GM19463 (cell line): Measurements from ENCODE around the gene PLA2G10.
"Not testable (repeated sequence)": the region's sequence is repeated elsewhere in the genome, so short reads cannot be mapped to it uniquely, and the experiment has no call there.

Source experiments
- ATAC-seq: cut with Tn5 transposase; IDR thresholded peaks from one replicate; pipeline ENCODE4 v1.9.1; 2021; ENCODE audit warnings: mild to moderate bottlenecking, moderate library complexity; ENCODE audit not compliant: unreplicated experiment

Gene PLA2G10, protein sequence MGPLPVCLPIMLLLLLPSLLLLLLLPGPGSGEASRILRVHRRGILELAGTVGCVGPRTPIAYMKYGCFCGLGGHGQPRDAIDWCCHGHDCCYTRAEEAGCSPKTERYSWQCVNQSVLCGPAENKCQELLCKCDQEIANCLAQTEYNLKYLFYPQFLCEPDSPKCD

DNA sequence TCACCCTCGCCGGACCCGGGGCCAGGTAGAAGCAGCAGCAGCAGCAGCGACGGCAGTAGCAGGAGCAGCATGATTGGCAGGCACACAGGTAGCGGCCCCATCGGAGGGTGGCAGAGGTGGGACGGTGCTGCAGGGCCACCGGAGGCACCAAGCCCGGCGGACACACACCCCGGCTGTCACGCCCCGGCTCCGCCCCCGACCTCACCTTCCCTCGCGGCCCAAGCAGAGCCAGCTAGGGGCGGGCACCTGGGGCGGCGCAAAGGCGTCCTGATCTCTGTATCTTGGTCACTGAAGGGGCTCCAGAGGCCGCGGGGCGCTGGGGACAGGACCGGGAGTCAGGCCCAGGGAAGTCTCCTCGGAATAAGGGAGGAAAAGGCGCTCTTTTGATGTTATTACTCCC is at the start of gene PLA2G10:
PLA2G10 (minus strand) TSS at position 180 of the 400 bp plus-strand sequence; CDS start at position 101, 79 bp downstream.
- not testable (repeated sequence) for ATAC-seq

DNA sequence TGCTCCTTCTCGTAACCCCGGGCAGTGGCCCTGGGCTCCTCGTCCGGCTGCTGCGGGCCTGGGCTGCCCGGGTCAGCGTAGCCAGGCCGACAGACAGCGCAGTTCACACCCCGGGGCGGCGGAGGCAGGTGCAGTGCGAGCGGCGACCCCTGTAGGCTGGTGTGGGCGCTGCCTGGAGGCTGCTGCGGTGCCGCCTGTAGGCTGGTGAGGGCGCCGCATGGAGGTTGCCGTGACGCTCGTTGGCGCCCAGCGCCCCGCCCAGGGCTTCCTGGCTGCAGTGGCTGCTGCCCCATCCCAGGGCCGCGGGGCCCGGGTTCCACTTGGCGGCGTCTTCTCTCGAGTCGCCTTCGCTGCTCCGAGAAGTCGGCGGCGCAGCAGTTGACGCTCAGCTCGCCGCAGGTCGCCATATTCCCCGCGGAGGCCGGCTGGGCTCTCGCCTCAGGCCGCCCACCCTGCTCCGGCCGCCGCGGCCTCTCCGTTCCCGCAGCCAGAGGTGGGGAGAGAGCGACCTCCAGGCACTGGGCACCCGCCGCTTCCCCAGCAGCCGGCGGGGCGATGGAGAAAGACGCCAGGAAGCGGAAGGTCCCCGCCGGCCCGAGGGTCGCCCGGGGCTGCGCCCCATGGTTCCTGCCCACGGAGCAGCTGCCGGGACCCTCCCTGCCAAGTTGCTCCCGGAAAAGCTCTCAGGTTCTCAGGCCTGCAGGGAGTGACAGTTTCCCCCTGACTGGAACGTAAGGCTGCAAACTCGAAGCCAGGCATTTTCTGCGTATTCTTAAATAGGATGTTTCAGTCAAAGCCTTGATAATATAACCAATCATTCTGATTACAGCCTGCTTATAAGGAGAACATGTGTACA is 48.4 kb upstream of the PLA2G10 start, which contains the start of gene NPIPA2:
NPIPA2 (plus strand) TSS at position 261 of the 856 bp plus-strand sequence. CDS start 5,533 bp downstream, outside the sequence.
- peak; percentile 99 for ATAC-seq

DNA sequence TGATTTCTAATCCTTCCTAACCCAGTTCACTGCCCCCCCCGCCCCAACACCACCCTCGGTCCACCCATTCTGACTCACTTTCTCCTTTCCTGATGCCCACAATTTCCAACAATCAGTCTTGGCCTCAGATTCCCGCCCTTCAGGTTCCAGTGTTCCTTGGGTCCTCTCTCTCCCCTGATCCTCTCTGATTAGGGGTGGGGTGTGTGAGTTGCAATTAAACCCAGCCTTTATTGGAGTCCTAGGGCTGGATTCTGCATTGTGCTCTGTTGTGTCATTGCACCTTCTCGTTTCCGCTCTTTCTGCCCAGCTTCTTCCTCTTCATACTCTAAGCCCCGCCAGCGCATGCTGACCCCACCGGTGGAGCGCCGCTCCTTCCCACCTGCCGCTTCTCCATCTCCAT is 47.7 kb upstream of the PLA2G10 start:
- not testable (repeated sequence) for ATAC-seq

DNA sequence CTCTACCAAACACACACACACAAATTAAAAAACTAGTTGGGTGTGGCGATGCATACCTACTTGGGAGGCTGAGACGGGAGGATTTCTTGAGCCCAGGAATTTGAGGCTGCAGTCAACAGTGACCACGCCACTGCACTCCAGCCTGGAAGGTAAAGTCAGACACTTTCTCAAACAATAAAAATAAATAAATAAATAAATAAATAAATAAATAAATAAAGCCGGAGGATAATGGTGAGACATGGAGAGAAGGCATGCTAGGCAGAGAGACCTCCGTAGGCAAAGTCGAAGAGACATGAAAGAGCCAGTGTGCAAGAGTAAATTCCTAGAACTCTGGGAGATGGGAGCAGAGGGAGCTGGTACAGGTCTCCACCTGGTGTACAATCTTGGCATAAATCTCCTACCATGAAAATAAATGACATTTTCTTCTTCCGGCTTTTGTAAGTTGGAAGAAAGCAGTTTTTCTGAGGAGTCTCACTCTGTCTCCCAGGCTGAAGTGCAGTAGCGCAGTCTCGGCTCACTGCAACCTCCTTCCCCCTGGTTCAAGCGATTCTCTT is 46.8 kb upstream of the PLA2G10 start:
- not testable (repeated sequence) for ATAC-seq

DNA sequence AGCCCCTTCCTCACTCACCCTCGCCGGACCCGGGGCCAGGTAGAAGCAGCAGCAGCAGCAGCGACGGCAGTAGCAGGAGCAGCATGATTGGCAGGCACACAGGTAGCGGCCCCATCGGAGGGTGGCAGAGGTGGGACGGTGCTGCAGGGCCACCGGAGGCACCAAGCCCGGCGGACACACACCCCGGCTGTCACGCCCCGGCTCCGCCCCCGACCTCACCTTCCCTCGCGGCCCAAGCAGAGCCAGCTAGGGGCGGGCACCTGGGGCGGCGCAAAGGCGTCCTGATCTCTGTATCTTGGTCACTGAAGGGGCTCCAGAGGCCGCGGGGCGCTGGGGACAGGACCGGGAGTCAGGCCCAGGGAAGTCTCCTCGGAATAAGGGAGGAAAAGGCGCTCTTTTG is 39.1 kb upstream of the PLA2G10 start:
- not testable (repeated sequence) for ATAC-seq

DNA sequence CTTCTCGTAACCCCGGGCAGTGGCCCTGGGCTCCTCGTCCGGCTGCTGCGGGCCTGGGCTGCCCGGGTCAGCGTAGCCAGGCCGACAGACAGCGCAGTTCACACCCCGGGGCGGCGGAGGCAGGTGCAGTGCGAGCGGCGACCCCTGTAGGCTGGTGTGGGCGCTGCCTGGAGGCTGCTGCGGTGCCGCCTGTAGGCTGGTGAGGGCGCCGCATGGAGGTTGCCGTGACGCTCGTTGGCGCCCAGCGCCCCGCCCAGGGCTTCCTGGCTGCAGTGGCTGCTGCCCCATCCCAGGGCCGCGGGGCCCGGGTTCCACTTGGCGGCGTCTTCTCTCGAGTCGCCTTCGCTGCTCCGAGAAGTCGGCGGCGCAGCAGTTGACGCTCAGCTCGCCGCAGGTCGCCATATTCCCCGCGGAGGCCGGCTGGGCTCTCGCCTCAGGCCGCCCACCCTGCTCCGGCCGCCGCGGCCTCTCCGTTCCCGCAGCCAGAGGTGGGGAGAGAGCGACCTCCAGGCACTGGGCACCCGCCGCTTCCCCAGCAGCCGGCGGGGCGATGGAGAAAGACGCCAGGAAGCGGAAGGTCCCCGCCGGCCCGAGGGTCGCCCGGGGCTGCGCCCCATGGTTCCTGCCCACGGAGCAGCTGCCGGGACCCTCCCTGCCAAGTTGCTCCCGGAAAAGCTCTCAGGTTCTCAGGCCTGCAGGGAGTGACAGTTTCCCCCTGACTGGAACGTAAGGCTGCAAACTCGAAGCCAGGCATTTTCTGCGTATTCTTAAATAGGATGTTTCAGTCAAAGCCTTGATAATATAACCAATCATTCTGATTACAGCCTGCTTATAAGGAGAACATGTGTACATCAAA is 9.3 kb upstream of the PLA2G10 start, which contains the start of gene NPIPA3:
NPIPA3 (plus strand) TSS at position 256 of the 856 bp plus-strand sequence. CDS start 5,533 bp downstream, outside the sequence.
- peak; percentile 100 for ATAC-seq

DNA sequence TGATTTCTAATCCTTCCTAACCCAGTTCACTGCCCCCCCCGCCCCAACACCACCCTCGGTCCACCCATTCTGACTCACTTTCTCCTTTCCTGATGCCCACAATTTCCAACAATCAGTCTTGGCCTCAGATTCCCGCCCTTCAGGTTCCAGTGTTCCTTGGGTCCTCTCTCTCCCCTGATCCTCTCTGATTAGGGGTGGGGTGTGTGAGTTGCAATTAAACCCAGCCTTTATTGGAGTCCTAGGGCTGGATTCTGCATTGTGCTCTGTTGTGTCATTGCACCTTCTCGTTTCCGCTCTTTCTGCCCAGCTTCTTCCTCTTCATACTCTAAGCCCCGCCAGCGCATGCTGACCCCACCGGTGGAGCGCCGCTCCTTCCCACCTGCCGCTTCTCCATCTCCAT is 8.6 kb upstream of the PLA2G10 start:
- not testable (repeated sequence) for ATAC-seq

DNA sequence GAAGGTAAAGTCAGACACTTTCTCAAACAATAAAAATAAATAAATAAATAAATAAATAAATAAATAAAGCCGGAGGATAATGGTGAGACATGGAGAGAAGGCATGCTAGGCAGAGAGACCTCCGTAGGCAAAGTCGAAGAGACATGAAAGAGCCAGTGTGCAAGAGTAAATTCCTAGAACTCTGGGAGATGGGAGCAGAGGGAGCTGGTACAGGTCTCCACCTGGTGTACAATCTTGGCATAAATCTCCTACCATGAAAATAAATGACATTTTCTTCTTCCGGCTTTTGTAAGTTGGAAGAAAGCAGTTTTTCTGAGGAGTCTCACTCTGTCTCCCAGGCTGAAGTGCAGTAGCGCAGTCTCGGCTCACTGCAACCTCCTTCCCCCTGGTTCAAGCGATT is 7.8 kb upstream of the PLA2G10 start:
- not testable (repeated sequence) for ATAC-seq

DNA sequence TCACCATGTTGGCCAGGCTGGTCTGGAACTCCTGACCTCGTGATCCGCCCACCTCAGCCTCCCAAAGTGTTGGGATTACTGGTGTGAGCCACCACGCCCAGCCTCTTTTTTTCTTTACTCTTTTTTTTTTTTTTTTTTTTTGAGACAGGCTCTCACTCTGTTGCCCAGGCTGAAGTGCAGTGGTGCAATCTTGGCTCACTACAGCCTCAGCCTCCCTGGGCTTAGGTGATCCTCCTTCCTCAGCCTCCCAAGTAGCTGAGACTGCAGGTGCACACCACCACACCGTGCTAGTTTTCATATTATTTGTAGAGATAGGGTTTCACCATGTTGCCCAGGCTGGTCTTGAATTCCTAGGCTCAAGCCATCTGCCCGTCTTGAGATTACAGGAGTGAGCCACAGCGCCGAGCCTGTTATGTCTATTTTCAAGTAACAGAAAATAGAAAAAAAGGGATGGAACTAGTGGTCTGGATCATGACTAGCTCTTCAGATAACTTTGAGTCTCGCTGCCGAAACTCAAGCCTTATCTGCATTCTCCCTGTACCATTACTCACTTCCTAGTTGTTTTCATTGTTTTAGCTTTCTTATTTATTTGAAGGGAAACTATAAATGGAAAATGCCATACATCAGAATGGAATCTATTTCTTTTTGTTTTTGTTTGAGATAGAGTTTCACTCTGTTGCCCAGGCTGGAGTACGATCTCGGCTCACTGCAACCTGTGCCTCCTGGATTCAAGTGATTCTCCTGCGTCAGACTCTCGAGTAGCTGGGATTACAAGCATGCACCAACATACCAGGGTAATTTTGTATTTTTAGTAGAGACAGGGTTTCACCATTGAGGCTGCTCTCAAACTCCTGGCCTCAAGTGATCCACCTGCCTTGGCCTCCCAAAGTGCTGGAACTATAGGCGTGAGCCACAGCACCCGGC is 8.0 kb downstream of the PLA2G10 start:
- not testable (repeated sequence) for ATAC-seq

DNA sequence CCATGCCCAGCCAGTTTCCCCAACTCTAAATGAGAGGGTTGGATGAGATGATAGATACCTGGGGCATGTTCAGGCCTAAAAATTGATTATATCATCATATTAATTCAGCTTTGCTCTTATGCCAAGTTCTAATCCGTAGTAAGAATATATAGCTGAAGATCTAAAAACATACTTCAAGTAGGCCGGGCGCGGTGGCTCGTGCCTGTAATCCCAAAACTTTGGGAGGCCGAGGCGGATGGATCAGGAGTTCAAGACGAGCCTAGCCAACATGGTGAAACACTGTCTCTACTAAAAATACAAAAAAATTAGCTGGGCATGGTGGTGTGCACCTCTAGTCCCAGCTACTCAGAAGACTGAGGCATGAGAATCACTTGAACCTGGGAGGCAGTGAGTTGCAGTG is 12.0 kb downstream of the PLA2G10 start:
- ATAC-seq: no peak

DNA sequence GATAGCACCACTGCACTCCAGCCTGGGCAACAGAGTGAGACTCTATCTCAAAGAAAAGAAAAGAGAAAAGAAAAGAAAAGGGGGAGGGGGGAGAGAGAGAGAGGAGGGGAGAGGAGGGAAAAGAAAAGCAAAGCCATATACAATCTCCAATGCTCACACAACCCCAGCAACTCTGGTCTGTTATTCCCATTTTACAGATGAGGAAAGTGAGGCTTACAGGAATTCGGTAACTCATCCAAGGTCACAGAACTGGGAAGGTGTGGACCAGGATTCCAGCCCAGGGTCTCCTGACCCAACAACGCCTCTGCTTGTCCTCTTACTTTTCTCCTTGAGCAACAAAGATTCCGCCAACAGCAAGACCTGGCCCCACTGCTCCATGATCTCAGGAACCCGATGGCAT is 13.0 kb downstream of the PLA2G10 start:
- no peak for ATAC-seq

DNA sequence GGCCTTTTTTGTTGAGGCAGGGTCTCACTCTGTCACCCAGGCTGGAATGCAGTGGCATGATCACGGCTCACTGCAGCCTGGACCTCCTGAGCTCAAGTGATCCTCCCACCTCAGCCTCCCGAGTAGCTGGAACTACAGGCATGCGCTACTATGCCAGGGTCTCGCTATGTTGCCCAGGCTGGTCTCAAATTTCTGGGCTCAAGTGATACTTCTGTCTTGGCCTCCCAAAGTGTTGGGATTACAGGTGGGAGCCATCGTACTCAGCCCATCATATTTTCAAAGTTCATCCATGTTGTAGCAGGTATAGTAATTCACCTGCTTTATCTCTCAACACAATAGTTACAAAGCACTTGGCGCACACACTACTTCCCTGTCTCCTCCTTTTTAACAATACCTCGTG is 13.7 kb downstream of the PLA2G10 start:
- not testable (repeated sequence) for ATAC-seq

DNA sequence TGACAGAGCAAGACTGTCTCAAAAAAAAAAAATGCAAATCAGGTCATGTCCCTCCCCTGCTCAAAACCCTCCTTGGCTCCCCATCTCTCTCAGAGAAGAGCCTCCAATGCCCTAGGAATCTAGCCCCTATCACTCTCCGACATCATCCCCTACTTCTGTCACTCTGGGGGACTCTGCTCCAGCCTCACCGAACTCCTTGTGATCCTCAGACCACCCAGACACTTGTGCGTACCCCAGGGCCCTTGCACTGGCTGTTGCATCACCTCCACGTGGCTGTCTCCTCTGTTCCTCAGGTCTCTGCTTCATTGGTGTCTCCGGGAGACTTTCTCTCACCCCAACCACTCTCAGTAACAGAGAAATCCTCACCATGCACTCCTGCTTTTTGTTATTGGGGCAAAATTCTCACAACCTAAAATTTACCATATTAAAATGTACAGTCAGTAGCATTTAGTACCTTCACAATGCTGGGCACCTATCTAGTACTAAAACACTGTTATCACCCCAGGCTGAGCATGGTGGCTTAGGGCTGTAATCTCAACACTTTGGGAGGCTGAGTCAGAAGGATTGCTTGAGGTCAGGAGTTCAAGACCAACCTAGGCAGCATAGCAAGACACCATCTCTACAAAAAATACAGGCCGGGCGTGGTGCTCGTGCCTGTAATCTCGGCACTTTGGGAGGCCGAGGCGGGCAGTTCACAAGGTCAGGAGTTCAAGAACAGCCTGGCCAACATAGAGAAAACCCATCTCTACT is 15.2 kb downstream of the PLA2G10 start:
- no peak for ATAC-seq

DNA sequence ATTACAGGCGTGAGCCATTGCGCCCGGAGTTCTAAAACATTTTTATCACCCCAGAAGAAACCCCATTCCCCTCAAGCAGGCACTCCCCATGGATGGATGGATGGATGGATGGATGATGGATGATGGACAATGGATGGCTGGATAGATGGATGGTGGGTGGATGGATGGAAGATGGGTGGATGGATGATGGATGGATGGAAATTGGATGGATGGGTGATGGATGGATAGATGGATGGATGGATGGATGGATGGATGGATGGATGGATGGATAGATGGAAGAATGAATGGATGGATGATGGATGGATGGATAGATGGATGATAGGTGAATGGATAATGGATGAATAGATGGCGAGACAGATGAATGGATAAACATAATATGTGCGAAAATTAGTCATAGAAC is 16.5 kb downstream of the PLA2G10 start:
- no peak for ATAC-seq

DNA sequence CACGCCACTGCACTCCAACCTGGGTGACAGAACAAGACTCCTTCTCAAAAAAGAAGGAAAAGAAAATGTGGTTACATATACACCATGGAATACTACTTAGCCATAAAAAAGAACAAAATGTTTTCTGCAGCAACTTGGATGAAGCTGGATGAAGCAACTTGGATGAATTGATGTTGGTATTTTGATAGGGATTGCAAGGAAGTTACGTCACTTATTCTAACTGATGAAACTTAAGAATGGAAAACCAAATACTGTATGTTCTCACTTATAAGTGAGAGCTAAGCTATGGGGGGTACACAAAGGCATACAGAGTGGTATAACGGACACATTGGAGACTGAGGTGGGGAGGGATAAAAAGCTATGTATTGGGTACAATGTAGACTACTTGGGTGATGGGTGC is 17.5 kb downstream of the PLA2G10 start:
- ATAC-seq: no peak

DNA sequence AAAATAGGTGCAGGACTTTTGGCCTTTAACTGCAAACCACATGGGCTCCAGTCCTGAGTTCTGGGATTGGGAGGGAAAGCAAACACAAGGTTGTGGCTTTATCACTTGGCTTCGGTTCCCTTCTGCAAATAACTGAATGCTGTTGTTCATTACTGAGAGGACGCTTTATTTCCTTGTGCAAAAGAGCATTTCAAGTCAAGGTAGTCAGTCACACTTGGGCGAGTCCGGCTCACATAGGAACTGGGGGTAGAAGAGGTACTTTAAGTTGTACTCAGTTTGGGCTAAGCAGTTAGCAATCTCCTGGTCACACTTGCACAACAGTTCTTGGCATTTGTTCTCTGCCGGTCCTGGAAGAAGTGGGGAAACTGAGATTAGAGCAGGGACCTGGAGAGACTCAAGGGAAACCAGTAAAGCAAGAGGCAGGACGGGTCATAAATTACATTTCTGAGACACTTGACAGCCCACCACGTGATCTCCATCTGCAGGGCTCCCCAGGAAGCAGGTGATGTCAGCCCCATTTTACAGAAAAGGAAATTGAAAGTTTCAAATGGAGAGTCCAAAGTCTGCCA is 21.6 kb downstream of the PLA2G10 start:
- peak; percentile 79 for ATAC-seq

DNA sequence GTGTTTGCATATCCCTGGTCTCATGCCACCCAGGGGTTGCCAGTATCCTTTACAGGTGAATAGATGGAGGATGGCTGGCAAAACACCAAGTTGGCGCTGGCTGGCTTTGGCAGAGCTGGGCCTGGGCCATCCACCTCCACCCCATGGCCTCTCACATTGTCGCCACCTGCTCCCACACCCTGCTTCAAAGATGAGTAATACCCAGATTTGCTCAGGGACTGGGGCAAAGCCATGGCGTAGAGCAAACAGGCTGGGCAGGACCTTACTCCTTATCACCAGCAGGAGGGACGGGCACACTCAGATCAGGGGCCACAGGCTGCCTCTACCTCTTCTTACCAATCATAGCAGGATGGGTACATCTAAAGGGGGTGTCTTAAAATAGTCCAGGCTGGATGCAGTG is 24.3 kb downstream of the PLA2G10 start:
- ATAC-seq: no peak

DNA sequence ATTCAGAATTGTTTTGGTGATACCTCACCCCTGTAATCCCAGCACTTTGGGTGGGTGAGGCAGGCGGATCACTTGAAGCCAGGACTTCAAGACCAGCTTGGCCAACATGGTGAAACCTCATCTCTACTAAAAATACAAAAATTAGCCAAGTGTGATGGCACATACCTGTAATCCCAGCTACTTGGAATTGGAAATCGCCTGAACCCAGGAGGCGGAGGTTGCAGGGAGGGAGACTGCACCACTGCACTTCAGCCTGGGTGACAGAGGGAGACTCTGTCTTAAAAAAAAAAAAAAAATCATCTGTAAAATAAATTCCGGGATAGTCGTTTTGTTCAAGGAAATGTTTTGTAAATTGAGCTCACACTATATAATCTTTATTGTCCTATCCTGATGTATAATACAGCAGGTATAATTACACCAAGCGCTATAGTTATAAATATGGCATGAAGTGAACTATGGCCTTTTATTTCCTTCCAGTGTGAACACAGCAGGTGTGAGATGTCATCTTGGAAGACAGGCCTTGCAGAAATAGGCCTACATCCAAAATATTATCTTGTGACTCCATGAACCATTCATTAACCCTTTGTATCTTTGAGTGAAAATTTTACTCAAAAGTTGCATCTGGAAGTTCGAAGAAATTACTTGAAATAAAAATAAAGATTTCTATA is 25.4 kb downstream of the PLA2G10 start:
- ATAC-seq: no peak
